ENCODE measurements around the gene SUGCT.

Gene SUGCT

DNA sequence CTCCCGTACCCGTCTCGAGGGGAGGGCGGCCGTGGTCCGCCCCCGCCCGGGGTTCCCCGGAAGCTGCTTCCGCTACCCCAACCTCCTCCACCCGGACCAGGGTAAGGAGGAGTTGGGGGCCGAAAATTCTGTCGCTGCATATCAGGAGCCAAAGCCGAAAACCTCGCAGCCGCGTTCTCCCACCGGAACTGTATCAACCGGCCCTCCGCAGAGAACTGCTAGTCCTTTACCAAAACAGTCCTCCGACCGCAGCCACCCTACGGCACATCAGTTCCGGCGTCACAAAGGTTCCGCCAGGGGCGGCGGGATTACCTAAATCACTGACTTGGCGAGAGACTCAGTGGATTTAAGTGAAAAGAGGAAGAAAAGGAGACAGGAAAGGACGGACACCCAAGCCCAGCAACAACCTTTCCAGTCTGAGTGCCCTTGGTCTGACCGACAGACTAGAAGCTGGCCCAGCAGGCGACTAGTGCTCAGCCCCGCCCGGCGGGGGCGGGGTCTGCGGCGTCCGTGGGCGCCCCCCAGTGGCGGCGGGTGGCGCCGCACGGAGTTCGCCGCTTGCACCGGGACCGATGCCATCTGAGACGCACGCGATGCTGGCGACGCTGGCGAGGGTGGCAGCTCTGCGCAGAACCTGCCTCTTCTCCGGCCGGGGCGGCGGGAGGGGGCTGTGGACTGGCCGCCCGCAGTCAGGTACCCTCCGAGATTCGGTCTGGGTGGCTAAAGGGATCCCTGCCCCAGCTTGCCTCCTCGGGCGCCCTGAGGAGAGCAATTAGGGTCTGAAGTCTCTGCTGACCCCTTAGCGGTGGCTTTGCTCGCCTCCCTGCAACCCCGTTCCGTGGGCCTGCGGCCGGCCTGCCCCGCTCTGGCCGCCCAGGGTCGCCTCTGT is at the start of gene SUGCT, which contains the start of gene MPLKIP (continued):
- TF ChIP-seq, protein P1, sequence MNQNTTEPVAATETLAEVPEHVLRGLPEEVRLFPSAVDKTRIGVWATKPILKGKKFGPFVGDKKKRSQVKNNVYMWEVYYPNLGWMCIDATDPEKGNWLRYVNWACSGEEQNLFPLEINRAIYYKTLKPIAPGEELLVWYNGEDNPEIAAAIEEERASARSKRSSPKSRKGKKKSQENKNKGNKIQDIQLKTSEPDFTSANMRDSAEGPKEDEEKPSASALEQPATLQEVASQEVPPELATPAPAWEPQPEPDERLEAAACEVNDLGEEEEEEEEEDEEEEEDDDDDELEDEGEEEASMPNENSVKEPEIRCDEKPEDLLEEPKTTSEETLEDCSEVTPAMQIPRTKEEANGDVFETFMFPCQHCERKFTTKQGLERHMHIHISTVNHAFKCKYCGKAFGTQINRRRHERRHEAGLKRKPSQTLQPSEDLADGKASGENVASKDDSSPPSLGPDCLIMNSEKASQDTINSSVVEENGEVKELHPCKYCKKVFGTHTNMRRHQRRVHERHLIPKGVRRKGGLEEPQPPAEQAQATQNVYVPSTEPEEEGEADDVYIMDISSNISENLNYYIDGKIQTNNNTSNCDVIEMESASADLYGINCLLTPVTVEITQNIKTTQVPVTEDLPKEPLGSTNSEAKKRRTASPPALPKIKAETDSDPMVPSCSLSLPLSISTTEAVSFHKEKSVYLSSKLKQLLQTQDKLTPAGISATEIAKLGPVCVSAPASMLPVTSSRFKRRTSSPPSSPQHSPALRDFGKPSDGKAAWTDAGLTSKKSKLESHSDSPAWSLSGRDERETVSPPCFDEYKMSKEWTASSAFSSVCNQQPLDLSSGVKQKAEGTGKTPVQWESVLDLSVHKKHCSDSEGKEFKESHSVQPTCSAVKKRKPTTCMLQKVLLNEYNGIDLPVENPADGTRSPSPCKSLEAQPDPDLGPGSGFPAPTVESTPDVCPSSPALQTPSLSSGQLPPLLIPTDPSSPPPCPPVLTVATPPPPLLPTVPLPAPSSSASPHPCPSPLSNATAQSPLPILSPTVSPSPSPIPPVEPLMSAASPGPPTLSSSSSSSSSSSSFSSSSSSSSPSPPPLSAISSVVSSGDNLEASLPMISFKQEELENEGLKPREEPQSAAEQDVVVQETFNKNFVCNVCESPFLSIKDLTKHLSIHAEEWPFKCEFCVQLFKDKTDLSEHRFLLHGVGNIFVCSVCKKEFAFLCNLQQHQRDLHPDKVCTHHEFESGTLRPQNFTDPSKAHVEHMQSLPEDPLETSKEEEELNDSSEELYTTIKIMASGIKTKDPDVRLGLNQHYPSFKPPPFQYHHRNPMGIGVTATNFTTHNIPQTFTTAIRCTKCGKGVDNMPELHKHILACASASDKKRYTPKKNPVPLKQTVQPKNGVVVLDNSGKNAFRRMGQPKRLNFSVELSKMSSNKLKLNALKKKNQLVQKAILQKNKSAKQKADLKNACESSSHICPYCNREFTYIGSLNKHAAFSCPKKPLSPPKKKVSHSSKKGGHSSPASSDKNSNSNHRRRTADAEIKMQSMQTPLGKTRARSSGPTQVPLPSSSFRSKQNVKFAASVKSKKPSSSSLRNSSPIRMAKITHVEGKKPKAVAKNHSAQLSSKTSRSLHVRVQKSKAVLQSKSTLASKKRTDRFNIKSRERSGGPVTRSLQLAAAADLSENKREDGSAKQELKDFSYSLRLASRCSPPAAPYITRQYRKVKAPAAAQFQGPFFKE (tag by site-specific recombination; IDR thresholded peaks at IDR 0.05; ENCODE audit: borderline replicate concordance): no peak
- TF ChIP-seq ZBTB1 (tag by site-specific recombination; IDR thresholded peaks at IDR 0.05) (no peak), ZNF157 (tag by site-specific recombination; IDR thresholded peaks at IDR 0.05) (no peak), ZSCAN30 (tag by site-specific recombination; IDR thresholded peaks at IDR 0.05) (peak; percentile 69; the same call in 1 of the 2 replicates), ZBTB48 (tag by site-specific recombination; IDR thresholded peaks at IDR 0.05) (peak; percentile 82), GLI2 (tag by site-specific recombination; IDR thresholded peaks at IDR 0.05; ENCODE audit: borderline replicate concordance, low read depth) (peak; percentile 4; the same call in 1 of the 2 replicates), ZFP37 (tag by site-specific recombination; IDR thresholded peaks at IDR 0.05) (peak; percentile 90), ZNF549 (tag by site-specific recombination; IDR thresholded peaks at IDR 0.05) (no peak), ZNF610 (tag by site-specific recombination; IDR thresholded peaks at IDR 0.05; ENCODE audit: borderline replicate concordance) (no peak), ZNF600 (tag by site-specific recombination; IDR thresholded peaks at IDR 0.05) (peak; percentile 69), GLIS2 (tag by site-specific recombination; IDR thresholded peaks at IDR 0.05) (no peak; the same call in 1 of the 2 replicates), ZNF677 (tag by site-specific recombination; IDR thresholded peaks at IDR 0.05) (no peak), ZFP41 (tag by site-specific recombination; IDR thresholded peaks at IDR 0.05; ENCODE audit: borderline replicate concordance) (no peak), ZNF623 (tag by site-specific recombination; IDR thresholded peaks at IDR 0.05) (no peak), ZNF660 (tag by site-specific recombination; IDR thresholded peaks at IDR 0.05) (peak; percentile 92), SCRT1 (tag by site-specific recombination; IDR thresholded peaks at IDR 0.05; ENCODE audit: borderline replicate concordance) (no peak), ZNF585B (tag by site-specific recombination; IDR thresholded peaks at IDR 0.05) (no peak)
- TF ChIP-seq, protein P2, sequence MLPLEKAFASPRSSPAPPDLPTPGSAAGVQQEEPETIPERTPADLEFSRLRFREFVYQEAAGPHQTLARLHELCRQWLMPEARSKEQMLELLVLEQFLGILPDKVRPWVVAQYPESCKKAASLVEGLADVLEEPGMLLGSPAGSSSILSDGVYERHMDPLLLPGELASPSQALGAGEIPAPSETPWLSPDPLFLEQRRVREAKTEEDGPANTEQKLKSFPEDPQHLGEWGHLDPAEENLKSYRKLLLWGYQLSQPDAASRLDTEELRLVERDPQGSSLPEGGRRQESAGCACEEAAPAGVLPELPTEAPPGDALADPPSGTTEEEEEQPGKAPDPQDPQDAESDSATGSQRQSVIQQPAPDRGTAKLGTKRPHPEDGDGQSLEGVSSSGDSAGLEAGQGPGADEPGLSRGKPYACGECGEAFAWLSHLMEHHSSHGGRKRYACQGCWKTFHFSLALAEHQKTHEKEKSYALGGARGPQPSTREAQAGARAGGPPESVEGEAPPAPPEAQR (tag by site-specific recombination; IDR thresholded peaks at IDR 0.05): no peak
- TF ChIP-seq, protein P3, sequence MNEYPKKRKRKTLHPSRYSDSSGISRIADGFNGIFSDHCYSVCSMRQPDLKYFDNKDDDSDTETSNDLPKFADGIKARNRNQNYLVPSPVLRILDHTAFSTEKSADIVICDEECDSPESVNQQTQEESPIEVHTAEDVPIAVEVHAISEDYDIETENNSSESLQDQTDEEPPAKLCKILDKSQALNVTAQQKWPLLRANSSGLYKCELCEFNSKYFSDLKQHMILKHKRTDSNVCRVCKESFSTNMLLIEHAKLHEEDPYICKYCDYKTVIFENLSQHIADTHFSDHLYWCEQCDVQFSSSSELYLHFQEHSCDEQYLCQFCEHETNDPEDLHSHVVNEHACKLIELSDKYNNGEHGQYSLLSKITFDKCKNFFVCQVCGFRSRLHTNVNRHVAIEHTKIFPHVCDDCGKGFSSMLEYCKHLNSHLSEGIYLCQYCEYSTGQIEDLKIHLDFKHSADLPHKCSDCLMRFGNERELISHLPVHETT (tag by site-specific recombination; IDR thresholded peaks at IDR 0.05): peak; percentile 96
- TF ChIP-seq, protein P4, sequence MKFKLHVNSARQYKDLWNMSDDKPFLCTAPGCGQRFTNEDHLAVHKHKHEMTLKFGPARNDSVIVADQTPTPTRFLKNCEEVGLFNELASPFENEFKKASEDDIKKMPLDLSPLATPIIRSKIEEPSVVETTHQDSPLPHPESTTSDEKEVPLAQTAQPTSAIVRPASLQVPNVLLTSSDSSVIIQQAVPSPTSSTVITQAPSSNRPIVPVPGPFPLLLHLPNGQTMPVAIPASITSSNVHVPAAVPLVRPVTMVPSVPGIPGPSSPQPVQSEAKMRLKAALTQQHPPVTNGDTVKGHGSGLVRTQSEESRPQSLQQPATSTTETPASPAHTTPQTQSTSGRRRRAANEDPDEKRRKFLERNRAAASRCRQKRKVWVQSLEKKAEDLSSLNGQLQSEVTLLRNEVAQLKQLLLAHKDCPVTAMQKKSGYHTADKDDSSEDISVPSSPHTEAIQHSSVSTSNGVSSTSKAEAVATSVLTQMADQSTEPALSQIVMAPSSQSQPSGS (tag by site-specific recombination; IDR thresholded peaks at IDR 0.05; ENCODE audit: low read depth): no peak
- TF ChIP-seq, protein P5, sequence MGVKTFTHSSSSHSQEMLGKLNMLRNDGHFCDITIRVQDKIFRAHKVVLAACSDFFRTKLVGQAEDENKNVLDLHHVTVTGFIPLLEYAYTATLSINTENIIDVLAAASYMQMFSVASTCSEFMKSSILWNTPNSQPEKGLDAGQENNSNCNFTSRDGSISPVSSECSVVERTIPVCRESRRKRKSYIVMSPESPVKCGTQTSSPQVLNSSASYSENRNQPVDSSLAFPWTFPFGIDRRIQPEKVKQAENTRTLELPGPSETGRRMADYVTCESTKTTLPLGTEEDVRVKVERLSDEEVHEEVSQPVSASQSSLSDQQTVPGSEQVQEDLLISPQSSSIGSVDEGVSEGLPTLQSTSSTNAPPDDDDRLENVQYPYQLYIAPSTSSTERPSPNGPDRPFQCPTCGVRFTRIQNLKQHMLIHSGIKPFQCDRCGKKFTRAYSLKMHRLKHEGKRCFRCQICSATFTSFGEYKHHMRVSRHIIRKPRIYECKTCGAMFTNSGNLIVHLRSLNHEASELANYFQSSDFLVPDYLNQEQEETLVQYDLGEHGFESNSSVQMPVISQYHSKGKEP (tag by site-specific recombination; IDR thresholded peaks at IDR 0.05): no peak
- TF ChIP-seq, protein P6, sequence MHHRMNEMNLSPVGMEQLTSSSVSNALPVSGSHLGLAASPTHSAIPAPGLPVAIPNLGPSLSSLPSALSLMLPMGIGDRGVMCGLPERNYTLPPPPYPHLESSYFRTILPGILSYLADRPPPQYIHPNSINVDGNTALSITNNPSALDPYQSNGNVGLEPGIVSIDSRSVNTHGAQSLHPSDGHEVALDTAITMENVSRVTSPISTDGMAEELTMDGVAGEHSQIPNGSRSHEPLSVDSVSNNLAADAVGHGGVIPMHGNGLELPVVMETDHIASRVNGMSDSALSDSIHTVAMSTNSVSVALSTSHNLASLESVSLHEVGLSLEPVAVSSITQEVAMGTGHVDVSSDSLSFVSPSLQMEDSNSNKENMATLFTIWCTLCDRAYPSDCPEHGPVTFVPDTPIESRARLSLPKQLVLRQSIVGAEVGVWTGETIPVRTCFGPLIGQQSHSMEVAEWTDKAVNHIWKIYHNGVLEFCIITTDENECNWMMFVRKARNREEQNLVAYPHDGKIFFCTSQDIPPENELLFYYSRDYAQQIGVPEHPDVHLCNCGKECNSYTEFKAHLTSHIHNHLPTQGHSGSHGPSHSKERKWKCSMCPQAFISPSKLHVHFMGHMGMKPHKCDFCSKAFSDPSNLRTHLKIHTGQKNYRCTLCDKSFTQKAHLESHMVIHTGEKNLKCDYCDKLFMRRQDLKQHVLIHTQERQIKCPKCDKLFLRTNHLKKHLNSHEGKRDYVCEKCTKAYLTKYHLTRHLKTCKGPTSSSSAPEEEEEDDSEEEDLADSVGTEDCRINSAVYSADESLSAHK (tag by site-specific recombination; IDR thresholded peaks at IDR 0.05): no peak

Data from HEK293 (cell line).